DMS79 (cell line): Measurements from ENCODE around the gene ANKRD23.
A peak's percentile ranks its signal among the peaks of the same experiment; 100 is the strongest.
"Not testable (repeated sequence)": the region's sequence is repeated elsewhere in the genome, so short reads cannot be mapped to it uniquely, and the experiment has no call there.

Source experiments
- DNase-seq: peaks from one replicate; lab custom pipeline; 2025; lab: John Stamatoyannopoulos, UW

ANKRD23 gene

DNA sequence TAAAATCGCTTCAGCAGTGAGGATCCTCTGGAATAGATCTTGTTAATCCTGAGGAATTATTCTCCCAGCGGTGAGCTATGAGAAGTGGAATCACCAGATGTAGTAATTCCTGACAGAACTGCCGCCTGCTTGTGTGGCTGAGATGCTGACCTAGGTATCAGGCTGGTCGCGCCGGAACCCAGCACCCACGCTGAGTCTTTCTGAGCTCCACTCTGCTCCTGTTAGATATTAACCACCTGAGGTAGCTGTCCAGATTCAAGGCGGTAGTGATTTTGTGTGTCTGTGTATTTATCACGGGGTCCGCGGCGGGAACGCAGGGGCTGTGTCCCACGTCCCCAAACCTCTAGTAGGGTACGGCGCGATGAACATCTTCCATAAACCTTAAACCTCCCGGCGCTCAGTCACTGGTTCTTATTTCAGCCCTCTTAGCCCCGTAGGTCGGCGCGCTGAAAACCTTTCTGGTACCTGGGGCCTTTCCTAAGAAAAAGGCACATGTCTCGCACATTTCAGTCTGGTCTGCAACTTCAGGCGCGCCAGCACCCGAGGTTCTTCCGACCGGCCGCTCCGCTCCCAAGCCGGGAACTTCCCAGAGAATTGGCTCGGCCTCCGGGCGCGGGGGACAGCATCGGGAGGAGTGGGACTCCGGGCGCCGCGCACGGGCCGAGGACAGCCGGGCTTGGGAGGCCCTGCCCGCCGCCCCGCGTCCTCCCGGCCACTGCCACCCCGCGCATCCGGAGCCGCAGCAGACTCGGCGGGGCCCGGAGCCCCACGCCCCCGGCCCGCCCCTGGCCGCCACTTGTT lies 28.3 kb downstream of the ANKRD23 start:
- no peak for DNase-seq

DNA sequence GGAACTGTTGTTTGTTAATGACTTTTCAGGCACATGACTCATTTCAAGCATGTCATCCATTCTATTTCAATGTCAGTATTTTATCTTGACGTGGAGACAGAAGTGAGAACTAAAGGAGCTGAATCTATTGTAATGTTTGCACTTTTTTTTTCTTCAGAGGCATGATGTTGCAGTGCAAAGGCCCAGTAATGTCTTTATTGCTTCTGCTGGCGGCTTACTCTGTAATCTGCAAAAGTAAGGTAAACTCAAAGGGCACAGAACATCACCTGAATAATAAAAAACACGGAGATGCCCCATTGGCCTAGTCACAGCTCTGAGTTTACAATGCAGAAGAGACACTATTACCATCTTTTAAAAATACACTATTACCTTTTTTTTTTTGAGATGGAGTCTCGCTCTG lies 30.2 kb downstream of the ANKRD23 start:
- no peak for DNase-seq

DNA sequence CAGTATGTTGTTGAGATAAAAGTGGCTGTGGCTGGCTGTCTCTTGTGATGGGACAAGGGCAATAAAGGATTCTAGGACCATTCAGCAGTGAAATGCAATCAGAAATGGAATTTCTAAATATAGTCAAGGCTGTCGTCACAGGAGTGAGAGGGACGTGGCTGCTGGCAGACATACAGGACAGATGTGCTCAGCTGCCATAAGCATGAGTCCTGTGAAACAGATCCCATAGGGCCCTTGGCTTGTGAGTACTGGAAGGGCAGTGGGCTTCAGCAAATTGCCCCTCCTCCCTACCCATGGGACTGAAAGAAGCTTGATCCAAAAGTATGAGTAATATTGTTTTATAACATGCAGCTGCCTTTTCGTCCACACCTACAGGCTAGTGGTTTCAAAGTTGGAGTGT lies 31.9 kb downstream of the ANKRD23 start:
- DNase-seq: no peak

DNA sequence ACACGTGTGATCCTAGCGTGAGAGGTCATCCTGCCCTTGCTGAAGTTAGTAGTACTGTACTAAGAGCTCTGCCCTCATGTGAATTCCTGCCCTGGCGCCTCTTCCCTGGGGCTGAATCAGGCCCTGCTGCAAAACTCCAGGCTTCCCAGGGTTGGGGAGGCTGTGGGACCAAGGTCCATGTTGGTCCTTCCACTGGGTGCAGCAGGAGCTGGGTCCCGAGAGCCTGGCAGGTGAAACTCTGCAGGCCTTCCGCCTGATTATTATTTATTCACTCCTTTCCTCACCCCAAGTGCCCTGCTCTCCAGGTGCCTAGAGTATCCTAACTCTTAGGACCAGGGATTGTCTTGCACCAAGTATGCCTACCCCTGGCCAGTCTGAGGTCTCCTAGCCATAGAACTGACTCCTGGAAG lies 33.0 kb downstream of the ANKRD23 start:
- DNase-seq: no peak

DNA sequence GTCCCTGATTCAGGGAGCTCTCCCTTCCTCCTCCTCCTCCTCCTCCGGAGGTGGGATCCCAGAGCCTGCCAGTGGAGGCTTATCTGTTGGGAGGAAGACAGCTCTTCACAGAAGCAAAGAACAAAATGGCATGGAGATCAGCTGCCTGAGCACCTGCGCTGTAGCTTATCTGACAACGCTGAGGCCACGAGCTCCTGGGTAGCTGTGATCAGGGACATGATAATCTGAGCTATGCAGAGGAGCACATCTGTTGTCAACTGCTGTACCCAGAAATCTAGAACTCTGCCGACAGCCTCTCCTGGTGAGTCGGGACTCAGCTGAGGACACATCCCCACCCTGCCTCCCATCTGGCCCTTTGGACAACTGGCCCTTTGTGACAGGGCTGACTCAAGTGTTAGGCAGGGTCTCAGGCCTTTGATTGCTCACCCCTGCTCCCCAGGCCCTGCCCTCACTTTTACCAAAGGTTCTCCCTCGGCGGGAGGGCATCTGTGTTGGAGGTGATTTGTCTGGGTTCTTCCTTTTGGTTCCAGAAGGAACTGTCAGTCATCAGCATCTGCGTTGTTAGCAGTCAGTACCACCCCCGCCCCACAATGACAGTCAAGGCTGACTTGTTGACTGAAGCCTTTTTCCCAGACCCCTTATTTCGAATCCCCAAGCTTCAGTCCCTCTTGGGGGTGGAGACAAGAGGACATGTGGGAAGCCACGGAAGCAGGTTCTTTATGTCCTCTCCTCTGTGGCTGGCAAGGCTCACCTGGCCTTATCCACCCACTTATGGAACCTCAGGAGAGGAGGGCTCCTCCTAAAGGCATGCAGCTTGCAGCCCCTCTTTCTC lies 33.7 kb downstream of the ANKRD23 start:
- no peak for DNase-seq

DNA sequence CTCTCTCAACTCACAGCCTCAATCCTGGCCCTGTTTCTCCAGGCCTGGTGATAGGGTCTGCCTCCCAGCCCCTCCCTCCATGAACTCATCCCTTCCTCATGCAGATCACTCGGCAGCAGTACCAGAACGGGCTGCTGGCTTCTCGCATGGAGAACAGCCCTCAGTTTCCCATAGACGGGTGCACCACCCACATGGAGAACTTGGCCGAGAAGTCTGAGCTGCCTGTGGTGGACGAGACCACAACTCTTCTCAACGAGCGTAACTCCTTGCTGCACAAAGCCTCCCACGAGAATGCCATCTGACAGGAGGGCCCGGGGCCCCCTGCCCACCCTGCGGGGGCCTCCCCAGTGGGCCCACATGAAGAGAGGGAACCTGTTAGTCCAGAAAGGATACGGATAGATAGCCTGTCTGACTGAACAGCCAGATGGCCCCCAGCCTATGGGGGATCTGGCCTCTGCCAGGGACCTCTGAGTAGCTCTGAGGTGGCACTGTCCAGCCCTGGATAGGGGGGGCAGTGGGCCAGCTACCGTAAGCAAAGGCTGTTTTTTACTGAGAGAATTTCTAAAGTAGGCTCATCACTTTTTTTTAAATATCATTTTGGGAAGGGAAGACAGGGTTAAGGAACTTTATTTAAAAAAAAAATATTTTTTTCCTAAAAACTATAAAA lies 34.5 kb downstream of the ANKRD23 start:
- no peak for DNase-seq

DNA sequence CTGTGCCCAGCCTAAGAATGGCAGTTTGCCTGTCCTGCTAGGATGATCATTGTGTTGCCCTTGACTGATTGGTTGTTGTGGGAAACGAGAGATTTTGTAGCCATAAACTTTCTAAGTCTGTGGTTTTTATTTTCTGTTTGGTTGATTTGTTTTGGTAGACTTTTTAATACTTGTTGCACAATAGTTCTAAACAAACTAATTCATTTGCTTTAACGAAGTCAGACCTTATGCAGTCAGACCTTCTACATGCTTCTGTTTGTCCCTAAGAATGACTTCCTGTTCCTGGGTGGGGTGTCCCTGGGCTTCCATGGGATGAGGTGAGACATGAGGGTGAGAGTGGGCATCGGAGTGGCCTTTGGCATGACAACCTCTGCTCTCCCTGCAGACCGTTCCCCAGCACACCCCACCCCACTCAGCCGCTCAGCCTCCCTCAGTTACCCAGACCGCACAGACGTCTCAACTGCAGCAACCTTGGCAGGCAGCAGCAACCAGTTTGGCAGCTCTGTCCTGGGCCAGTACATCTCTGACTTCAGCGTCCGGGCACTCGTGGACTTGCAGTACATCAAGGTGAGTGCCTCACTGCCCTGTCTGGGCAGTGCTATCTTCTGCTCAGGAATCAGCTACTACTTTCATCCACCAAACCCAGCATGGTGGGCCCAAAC lies 35.5 kb downstream of the ANKRD23 start:
- no peak for DNase-seq

DNA sequence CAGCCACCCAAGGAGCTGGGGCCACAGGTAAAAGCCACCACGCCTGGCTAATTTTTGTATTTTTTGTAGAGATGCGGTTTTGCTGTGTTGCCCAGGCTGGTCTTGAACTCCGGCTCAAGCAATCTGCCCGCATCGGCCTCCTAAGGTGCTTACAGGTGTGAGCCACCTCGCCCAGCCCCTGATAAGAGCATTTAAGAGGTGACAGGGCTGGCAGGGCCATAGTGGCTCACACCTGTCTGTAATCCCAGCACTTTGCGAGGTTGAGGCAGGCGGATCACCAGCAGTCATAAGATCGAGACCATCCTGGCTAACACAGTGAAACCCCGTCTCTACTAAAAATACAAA lies 36.7 kb downstream of the ANKRD23 start:
- DNase-seq: no peak

DNA sequence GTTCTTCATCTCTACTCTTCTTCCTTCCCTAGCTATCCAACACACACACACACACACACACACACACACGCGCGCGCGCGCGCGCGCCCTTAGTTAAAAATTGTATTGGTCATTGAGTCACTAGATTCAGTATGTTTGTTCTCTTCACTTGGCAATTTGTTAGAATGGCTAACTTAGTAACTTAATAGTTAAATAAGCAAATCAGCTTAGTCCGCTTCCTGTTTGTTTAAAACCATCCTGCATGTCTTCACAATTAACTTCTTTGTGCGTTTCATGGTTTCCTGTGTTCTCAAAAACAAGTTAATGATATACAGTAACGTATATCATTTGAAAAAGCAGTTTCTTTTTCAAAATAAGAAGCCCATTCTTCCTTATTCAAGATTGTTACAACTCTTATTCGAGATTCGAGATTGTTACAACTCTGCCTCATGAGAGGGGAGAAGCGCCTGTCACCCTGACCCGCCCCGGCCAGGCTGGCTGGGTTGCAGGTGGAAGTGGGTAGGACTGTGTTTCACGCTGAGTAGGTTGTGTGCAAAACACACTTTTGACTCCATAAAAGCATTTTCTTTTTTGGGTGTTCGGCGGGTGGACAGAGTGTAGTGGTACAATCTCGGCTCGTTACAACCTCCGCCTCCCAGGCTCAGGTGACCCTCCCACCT lies 37.2 kb downstream of the ANKRD23 start:
- no peak for DNase-seq

DNA sequence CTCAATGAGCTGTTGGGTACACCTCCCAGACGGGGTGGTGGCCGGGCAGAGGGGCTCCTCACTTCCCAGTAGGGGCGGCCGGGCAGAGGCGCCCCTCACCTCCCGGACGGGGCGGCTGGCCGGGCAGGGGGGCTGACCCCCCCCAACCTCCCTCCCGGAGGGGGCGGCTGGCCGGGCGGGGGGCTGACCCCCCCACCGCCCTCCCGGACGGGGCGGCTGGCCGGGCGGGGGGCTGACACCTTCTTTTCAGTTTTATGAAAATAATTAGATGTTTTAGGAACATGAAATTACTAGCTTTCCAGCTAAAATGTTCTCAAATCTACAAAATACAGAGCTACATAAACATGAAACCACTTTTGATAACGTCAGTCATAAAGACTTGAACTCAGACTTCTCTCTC lies 37.9 kb downstream of the ANKRD23 start:
- DNase-seq: not testable (repeated sequence)

DNA sequence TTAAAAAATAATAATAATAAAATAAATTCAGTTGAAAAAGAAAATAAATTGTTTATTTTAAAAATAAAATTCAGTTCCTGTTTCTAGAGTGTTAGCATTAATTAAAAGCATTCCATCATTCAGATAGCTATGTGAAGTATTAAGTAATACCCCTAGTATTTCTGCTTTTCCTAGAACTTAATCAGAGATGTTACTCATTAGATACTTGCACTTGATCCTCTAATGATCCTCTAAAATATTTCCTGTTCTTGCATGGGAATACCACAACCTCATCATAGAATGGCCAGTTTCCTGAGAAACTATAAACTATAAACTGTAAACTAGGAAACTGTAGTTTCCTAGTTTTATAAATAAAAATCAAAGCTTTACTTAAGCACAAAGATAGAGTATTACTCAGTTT lies 38.8 kb downstream of the ANKRD23 start:
- no peak for DNase-seq

DNA sequence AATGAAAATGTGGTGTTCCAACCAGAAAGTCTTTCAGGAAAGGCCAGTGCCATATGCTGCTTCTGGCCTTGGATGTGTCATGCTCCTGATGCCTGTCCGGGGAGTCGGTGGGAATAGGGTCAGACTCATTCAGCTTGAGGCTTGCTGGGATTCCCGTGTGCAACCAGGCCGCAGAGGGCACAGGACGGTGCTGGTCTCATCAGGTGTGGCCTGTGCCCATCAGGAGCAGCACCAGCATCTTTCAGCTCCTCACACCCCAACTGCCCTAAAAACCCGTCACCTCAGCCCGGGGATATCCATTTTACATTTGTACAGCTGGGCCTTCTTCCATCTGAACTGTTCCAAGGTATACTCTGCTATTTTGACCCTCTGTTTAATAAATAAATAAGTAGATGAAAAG lies 41.1 kb downstream of the ANKRD23 start:
- no peak for DNase-seq

DNA sequence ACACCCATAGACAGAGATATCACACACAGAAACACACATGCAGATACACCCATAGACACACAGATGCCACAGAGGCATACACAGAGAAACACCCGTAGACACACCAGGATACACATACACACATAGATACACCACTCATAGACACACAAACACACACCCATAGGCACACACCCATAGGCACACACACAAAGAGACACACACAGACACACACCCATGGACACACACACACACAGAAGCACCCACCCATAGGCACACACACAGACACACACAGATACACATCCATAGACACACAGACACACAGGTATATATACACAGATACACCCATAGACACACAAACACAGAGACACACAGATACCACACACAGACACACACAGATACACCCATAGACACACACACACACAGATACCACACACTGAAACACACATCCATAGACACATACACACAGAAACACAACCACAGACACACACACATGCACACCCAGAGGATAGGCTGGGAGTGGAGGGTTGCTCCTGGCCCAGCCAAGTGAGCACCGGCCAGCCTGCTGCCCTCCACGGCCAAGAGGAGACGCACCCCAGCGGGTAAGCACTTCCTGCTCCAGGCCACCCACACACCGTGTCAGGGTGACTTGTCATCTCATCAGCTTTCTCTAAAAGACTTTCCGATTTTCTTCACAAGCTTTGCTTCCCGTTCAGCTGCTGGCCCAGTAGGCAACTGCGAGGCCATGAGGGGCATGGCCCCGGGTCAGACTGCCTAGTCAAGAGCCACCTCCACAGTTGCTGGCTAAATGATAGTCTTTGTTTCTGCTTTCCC lies 41.8 kb downstream of the ANKRD23 start:
- no peak for DNase-seq

DNA sequence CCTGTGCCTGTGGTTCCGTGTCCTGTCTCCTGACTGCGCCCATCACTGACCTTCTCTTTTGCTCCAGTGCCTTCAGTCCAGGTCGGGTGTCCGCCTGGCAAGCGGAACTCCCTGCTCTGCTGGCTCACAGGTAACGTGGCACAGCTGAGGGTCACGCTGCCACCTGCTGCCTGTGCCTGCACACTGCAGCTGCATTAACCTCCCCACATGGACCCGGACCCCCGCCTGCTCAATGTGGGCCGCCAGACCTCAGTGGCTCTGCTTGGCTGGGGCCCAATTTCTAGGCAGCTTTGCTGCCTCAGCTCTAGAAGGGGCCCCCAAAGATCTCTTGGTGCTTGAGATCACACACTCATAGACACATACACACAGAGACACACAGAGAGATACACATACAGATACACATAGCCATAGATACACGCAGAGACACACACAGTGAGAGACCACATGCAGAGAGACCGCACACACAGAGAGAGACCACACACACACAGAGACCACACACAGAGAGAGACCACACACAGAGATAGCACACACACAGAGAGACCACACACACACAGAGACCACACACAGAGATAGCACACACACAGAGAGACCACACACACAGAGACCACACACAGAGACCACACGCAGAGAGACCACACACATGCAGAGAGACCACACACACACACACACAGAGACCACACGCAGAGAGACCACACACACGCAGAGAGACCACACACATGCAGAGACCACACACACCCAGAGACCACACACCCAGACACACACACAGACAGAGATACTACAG lies 42.6 kb downstream of the ANKRD23 start:
- peak; percentile 30 for DNase-seq

DNA sequence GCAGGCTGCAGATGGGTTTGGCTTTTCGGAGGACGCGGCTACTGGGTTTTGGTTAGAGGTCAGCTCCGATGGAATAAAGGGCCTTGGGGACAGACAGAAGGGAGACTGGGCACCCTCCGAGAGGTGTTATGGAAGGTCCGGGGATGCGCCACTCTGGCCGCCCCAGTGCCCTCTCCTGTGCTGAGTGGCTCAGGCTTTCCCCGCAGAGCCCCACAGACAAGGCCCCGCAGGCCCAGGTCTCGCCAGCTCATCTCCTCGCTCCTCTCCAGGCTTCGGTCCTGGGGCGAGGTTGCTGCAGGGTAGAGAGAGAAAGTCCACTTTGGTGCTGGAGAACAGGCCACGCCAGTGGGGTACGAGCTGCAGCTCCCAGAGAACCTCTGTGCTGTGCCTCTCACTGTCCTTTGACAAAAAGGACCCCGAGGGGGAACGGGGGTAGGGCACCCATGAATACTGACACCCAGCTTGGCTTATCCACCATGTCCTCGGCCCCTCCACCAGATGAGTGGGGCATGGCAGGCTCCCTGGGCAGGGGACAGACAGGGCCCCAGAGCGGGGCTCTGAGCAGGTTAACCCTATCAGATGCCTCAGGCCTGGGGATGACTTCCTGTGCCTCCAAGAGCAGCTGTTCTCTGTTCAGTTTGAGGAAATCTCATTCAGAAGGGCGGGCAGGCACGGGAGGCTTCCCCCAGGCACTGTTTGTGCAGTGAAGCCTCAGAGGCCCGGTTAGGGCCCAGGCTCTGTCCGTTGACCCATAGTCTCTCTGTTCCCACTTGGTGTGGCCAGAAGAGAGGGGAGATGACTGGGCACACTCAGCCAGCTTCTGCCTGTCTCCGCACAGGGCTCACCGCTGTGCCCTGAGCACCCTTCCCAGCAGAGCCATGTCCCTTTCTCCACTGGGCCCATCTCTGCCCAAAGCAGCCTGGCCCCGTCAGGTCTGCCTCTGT lies 43.5 kb downstream of the ANKRD23 start:
- no peak for DNase-seq

DNA sequence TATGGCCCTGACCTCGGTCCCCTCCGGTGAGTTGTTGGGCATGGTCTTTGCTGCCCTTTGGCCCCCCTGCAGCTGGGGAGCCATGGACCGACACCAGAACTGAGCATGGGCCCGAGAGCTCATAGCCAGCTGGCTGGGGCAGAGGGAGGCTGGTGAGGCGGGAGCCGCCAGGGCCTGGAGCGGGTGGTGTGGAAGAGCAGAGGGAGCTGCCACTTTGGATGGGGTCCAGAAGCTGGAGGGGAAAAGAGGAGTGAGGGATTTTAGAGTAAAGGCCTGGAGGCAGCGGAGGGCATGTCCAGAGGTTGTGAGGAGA lies 44.2 kb downstream of the ANKRD23 start:
- DNase-seq: no peak

DNA sequence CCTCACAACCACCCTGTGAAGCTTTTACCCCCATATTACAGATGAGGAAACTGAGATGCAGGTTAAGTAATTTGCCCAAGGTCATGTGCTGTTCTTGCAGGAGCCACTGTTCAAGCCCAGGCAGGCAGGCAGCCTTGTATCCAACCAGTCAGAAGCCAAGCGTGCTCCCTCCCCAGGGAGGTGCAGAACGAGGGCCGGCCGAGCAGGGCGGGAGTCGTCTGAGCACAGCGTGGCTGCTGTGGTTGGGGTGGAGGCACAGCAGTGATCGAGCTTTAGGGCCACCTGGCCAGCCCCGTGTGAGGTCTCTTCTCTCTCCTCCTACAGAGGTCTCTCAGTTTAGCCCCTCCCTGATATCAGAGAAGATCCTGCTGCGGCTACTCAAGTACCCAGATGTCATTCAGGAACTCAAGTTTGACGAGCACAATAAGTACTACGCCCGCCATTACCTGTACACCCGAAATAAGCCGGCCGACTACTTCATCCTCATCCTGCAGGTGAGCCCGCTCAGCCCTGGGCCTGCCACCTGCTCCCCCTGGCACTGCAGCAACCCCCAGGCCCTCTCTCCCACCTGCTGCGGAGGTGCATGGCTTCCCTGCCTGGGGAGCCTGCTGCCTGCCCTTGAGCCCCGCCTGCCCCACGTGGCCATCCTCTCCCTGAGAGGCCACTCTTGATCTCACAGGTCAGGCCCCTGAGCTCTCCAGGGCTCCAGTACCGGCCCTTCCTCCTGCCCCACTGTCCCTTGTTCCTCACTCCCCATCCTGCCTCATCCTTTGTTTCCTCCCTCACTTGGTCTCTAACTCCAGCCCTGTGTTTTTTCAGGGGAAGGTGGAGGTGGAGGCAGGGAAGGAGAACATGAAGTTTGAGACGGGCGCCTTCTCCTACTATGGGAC lies 44.8 kb downstream of the ANKRD23 start:
- no peak for DNase-seq

DNA sequence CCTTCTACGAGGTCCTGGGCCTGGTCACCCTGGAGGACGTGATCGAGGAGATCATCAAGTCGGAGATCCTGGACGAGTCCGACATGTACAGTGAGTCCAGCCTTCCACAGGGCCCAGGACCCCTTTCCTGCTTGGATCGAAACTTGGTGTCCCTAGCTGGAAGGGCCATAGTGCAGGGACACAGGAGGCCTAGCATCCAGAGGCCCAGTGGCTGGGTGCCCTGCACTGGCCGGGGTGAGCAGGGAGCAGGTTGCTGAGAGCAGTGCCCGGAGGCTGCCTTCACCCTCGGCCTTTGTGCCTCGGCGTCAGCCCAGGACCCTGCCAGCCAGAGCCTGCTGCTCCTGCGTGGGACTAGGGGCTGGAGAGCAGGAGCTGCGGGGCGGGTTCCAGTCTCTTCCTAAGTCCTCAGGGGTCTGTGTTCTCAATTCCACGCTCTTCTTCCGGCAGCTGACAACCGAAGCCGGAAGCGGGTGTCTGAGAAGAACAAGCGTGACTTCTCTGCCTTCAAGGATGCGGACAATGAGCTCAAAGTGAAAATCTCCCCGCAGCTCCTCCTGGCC lies 46.7 kb downstream of the ANKRD23 start:
- no peak for DNase-seq
